ENCODE results near the gene ADAM17.

DNA sequence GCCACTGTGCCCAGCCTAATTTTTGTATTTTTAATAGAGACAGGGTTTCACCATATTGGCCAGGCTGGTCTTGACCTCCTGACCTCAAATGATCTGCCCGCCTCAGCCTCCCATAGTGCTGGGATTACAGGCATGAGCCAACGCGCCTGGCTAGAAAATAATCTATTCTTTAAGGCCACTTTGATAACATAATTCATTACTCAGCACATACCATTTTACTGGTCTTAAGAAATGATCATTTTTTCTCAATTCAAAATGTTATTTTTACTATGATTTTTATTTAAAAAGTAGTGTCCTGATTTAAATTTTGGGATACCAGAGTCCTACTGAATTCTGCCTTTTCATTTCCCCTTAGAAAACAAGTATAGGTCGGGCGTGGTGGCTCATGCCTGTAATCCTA is 27.0 kb upstream of the ADAM17 start:
- TF ChIP-seq, protein P1, sequence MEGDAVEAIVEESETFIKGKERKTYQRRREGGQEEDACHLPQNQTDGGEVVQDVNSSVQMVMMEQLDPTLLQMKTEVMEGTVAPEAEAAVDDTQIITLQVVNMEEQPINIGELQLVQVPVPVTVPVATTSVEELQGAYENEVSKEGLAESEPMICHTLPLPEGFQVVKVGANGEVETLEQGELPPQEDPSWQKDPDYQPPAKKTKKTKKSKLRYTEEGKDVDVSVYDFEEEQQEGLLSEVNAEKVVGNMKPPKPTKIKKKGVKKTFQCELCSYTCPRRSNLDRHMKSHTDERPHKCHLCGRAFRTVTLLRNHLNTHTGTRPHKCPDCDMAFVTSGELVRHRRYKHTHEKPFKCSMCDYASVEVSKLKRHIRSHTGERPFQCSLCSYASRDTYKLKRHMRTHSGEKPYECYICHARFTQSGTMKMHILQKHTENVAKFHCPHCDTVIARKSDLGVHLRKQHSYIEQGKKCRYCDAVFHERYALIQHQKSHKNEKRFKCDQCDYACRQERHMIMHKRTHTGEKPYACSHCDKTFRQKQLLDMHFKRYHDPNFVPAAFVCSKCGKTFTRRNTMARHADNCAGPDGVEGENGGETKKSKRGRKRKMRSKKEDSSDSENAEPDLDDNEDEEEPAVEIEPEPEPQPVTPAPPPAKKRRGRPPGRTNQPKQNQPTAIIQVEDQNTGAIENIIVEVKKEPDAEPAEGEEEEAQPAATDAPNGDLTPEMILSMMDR (IDR thresholded peaks at IDR 0.05; ENCODE audit: control extremely low read depth in 1 of 3, insufficient read depth in 1 of 3, low read depth in 1 of 3, low read length in 3 of 3), result no peak
- no peak for TF ChIP-seq POLR2A (IDR thresholded peaks at IDR 0.05; ENCODE audit: control extremely low read depth in 1 of 2, low read depth in 2 of 2, low read length in 2 of 2)
- TF ChIP-seq JUND (IDR thresholded peaks at IDR 0.05; ENCODE audit: low read length), result no peak
- no peak for TF ChIP-seq ASH2L (IDR thresholded peaks at IDR 0.05; ENCODE audit: low read length)

Measured in H1 (cell line).